ENCODE measurements around the gene KCNK13.
"Not testable (repeated sequence)": the region's sequence is repeated elsewhere in the genome, so short reads cannot be mapped to it uniquely, and the experiment has no call there.

KCNK13 gene

DNA sequence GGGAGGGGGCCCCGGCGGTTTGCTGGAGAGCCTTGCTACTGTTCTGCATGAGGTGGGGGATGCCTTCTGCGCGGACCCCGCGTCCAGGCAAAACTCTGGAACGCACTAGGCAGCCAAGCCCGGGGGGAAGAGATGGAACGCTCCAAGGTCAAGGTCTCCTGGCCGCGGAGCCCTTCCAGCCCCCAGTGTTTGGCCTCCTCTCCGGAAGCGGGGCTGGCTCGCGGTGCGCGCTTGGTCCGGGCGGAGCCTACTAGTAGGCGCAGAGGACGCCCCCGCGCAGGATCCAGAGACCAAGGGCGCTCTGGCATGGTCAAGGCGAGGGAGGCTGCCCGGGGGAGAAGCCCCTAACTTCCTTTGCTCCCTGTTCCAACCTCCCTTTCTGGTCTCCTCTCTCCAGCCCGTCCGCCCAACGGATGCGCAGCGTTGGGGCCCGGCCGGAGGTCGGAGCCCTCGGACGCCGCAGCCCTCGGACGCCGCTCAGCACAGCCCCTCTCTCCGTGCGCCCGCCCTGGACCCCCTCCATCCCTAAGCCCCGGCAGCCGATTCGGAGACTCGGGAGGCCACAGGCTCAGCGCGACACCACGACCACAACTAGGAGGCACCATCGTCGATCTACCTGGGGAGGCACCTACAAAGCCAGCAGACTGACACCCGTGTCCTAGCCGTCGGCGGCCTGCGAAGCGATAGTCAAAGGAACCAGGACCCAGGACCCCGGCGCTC is 669 bp upstream of the KCNK13 start:
- DNase-seq (ENCODE audit: low read depth), result no peak

DNA sequence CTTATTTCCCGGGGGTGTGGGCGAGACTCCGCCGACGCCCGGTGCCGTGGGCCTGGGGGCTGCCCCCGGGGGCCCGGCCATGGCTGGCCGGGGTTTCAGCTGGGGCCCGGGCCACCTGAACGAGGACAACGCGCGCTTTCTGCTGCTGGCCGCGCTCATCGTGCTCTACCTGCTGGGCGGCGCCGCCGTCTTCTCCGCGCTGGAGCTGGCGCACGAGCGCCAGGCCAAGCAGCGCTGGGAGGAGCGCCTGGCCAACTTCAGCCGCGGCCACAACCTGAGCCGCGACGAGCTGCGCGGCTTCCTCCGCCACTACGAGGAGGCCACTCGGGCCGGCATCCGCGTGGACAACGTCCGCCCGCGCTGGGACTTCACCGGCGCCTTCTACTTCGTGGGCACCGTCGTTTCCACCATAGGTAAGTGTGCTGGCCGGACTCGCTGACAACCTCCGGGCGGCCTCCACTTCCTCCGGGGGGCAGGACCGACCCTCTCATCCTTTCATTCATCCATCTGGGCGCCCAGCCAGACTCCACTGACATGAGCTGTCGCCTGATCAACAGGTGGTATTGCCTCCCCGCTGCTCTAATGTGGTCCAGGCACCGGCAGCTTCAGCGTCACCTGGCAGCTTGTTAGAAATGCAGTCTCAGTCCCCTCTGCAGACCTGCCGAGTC is 467 bp downstream of the KCNK13 start:
- no peak for DNase-seq (ENCODE audit: low read depth)

DNA sequence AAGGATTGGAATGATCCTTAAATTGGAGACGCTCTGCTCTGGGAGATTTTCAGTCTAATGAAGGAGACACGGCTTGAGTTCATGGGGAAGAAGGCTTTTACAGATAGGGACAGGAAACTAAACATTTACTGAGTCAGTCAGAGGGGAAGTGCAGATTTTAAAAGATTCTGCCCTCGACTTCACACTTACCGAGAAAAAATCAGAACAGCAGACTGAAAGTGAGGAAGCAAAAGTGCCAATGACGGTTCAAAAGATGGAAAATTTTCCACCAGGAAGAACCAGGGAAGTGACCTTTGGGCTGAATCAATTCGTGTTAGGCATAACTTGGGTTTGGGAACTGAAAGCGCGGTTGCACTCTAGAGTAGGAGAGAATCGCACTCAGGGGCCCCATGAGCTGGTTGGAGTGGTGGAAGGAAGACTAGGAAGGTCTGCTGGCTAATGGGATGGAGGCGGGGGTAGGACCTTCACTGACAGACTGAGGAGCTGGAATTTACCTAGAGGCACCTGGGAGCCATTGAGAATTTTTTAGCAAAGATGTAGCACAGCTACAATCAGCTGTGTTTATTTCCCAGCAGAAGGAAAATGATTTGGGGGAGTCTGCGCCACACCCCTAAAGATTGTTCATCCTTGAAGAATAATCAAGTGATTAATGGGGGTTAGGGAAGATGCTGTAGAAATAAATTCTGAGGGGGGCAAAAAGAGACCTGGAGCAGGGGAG is 1.2 kb downstream of the KCNK13 start:
- DNase-seq (ENCODE audit: low read depth), result no peak

DNA sequence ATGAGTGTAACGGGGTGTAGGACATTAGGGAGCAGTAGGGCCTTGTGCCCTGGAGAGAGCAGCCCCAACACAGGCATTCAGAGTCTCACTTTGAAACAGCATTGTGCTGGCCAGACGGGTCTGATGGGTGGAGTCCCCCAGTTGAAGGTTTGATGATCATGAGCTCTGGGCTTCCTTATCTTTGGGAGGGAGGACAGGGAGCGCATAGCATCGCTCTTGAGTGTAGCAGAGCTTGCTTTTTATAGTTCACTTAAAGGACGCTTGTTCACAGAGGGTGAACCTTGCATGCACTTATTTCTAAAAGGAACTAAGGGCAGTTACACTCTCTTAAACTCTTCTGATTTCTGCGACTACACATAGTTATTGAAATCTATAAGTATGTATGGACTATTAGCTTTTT is 10.6 kb downstream of the KCNK13 start:
- no peak for DNase-seq (ENCODE audit: low read depth)

DNA sequence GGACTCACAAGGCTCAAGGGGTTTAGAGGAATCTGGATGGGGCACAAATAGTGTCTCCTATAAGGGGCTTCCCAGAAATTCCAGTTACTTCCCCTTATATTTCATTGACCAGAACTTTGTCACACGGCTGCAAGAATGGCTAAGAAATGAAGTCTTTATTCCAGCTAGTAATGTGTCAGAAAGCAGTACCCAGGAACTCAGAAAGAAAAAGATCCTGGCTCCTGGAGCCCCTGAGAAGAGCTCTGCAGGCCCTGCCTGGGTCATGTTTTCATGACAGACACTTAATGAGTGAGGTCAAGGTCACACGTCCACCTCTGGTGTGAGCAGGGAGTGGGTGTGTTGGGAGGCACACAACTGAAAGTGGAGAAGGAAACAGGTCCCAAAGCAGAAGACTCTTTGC is 17.8 kb downstream of the KCNK13 start:
- no peak for DNase-seq (ENCODE audit: low read depth)

DNA sequence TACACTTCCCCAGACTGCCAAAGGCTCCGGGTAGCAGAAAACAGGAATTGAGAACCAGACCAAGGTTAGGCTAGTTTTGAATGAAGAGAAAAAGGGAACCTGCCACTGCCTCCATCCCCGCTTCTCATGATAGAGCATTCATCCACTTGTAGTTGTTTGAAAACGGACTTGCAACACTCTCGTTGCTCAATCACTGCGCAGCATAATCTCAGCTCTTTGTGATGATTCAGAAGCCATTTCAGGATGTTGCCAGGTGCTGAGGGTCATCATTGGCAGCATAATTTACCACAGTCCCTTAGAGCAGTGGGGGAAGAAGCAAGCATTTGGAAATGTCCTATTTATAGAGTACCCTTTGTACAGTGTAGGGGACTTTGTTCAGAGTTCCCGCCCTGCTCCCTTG is 25.6 kb downstream of the KCNK13 start:
- no peak for DNase-seq (ENCODE audit: low read depth)

DNA sequence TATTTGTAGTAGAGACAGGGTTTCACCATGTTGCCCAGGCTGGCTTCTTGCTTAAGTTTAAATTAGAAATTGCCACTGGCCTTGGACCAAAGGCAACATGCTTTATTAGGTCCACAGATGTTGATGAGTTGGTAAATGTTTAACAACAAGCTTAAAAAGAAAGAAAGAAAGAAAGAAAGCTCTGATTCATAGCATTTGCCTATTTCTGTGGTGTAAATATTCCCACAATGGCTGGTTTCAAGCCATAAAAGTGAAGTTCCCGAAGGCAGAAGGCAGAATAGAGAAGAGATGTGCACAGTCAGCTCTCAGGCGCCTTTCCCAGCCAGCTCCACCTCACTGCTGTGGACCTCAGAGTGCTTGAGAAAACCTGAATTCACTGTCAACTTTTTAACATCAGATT is 26.4 kb downstream of the KCNK13 start:
- no peak for DNase-seq (ENCODE audit: low read depth)

DNA sequence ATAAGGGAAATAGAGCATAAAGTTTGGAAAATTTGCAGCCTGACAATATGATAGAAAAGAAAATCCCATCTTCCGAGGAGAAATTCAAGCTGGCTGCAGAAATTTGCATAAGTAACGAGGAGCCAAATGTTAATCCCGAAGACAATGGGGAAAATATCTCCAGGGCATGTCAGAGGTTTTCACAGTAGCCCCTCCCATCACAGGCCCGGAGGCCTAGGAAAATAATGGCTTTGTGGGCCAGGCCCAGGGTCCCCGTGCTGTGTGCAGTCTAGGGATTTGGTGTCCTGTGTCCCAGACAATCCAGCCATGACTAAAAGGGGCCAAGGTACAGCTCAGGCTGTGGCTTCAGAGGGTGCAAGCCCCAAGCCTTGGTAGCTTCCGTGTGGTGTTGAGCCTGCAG is 27.7 kb downstream of the KCNK13 start:
- DNase-seq (ENCODE audit: low read depth), result not testable (repeated sequence)

DNA sequence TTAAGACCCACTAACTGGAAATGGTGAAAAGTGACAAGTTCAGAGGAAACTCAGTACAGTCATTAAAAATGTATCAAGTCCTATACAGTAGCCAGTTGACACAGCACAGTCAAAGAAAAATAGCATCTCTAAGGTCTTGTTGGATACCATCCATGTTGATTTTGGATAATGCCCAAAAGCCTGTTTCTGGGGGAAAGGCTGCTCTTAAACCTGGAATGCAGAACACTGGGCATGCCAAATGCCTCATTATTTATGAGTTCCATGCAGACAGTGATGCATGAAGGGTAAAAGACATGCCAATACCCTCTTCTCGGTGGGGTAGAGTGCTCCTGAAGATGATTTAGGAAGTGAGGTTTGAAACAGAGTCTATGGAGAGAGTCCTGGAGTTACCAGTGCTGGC is 29.6 kb downstream of the KCNK13 start:
- no peak for DNase-seq (ENCODE audit: low read depth)

DNA sequence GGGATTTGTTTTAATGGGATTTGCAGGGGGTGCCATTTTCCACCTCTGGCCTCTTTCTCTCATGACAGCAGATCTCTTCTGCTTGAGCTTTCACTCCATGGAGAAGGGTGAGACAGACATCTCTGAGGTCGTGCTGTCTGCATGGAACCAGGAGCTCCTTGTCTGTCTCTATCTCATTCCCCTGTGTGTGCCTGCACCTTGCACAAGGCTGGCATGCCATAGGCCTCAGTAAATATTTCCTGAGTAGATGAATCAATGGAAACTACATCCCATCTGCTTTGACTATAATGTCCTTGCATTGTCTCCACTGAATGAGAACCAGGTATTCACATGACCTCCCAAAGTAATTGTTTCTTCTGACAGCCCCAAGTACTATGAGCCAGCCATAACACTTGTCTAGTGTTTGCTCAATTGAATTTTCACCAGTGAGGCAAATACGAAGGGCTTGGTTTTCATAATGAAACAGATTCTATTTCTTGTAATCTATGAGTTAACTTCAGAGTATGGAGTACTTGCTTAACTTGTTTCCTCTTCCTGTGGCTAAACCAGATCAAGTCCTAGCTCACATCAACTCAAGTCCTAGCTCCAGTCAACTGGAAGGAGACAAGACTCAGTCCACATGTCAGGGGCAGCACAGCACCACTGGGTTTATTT is 32.3 kb downstream of the KCNK13 start:
- DNase-seq (ENCODE audit: low read depth), result no peak

DNA sequence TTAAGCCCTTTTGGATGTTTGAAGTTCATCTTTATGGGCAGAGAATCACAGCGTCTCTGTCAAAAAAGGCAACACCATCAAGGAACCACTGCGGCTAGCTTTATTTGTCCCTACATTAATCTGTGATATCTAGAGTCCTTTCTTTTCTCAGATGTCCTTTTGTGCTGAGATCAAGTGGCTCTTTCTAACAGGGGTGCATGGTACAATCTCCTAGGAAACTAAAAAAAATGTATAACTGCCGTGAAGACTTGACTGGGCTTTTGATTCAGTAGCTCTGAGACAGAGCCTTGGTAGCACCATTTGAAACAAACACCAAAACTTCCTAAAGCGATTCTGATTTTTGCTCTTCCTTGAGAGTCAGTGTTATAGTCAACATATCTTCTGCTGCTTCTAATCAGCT is 33.3 kb downstream of the KCNK13 start:
- no peak for DNase-seq (ENCODE audit: low read depth)

DNA sequence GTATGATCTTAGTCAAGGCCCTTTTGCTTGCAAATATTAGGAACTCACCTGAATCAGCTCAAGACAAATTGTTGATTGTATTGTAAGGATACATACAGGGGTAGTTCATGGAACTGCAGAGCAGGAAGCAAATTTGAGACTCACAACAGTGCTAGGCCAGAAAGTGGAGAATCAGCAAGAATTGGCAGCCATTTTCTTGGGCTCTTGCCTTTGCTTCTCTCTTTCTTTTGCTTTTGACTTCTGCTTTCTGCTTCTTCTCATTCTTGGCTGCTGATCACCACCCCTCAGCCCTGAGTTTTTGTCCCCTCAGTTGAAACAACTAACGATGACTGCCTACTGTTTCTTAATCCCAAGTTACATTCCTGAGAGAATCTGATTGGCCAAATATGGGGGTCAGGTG is 34.8 kb downstream of the KCNK13 start:
- DNase-seq (ENCODE audit: low read depth), result no peak

DNA sequence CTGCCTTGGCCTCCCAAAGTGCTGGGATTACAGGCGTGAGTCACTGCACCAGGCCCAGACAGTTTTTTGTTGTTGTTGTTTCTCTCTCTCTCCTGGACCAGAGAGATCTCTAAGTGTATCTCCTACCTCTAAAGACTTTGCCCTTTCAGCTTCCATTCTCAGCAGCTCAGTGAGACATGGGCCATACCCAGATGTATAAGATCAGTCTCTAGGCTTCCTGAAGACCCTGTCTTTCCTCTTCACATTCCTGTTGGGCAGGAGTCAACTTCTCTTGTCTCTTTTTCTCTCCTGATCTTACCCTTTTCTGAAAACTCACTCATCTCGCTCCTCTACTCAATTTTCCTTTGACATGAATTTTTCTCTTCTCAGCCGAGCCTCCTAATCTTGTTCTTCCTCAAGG is 42.0 kb downstream of the KCNK13 start:
- DNase-seq (ENCODE audit: low read depth), result no peak

DNA sequence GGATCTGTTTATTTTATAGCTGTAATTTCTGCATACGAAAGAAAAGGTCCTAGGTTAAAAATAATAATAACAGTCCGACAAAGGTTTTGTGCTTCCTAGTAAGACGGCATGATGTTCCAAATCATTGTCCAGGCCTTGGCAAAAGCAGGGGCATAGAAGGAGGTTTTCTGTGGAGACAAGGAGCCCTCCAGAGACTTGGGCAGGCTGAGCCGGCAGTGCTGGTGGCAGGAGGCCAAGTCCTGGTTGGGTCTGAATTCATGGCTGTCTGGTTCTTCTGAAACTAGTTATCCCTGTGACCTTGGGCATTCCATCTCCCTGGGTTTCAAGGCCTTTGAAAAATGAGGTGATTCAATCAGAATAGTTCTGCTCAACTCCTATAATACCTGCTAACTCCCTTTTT is 44.0 kb downstream of the KCNK13 start:
- no peak for DNase-seq (ENCODE audit: low read depth)

DNA sequence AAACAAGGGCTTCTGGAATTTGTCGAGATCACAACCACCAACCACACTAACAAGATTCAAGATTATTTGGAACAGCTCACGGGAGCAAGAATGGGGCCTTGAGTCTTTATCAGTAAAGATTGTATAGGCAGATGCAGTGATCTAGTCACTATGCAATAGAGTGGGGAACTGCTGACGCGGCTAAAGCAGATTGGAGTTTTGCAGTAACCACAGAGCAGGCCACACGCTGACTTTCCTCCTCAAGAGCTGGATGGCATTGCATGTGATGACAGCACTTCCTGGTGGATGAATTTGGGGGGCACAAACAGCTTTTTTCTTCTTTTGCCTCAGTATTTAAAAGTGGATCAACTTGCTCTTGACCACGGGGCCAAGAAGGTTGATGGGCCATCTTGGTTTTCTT is 46.0 kb downstream of the KCNK13 start:
- DNase-seq (ENCODE audit: low read depth), result no peak

DNA sequence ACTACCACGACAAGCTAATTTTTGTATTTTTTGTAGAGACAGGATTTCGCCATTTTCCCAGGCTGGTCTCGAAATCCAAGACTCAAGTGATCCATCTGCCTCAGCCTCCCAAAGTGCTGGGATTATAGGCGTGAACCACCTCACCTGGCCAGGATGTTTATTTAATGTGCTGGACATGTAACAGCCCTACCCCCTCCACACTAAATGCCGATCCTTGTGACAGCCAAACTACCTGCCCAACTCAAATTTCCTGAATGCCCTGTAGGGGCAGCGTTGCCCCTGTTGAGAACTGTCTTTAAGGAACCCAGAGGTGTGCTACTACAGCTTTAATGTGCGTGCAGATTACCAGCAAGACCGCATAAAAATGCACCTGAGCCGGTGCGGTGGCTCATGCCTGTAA is 48.1 kb downstream of the KCNK13 start:
- no peak for DNase-seq (ENCODE audit: low read depth)

DNA sequence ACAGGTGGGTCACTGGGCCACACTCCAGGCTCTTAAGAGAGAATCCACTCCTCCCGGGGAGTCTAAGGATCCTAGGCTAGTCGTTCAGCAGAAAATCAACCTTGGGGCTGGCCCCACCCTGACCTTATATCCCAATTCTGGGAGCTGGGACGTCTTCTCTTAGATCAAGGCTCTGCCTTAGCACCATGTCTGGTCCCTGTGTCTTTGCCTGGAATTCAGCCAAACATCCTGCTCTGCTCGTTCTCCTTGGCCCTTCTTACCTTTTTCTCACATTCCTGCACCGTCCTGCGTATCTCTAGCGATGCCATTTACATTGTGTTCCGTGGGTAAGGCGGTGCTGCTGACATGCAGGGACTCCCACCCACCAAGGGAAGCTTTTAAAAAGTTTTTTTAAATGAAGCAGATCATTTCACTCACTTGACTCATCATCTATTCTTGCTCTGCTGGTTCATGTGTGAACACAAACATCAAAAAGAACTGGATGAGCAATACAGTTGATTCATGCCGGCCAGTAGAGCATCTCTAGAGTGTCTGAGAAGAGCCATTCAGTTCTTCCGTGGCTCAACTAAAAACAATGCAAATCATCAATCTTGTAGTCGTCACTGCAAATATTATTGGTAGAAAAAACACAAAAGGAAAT is 50.2 kb downstream of the KCNK13 start:
- no peak for DNase-seq (ENCODE audit: low read depth)

DNA sequence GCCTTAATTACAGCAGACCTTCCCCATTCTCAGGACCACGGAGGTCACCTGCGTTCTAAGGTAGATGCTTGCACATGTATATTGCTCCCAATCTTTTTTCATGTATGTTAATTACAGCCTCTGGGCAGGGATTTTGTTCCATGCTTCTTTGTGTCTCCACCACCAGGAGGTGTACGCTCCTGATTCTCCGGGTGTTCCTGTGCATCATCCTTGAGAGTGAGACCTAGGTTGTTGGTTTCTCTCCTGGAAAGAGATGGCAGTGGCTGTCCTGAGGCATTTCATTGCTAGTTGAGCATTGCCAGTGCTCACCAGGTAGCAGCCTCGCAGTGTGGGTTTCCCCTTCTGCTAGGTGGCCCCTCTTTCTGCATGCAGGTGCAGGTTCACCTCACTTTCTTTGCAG is 52.8 kb downstream of the KCNK13 start:
- no peak for DNase-seq (ENCODE audit: low read depth)

DNA sequence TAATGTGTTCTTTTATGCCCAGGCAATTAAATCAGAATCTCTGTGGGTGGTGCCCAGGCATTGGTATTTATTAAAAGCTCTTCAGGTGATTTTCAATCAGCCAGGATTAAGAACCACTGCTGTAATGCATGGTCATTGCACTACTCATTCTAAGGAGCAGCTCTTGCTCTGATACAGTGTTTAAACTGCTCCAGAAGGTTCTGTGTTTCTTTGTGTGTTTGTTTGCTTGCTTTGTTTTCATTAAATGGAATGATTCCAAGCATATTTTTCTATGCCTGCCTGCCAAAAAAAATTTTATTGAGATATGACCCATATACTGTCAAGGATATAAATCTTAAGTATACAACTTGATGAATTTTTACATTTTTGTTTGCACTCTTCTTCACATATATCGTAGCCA is 54.0 kb downstream of the KCNK13 start:
- no peak for DNase-seq (ENCODE audit: low read depth)

DNA sequence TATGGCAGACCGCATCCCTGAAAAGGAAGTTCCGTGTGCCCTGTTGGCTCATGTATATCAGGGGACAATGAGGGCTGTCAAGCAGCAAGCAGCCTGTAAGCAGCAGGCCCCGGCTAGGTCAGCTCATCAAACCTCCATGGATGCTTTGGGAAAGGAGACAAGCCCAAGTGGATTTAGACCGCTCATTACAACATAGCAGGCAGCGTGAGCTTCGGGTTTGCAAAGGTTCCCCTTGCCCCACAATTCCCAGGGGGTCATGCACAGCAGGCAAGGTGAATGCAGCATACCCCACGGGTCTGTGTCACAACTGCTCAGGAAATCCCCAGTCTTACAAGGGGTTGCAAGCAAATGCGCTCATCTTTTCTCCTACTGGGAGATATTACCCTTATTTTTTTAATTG is 54.6 kb downstream of the KCNK13 start:
- no peak for DNase-seq (ENCODE audit: low read depth)

DNA sequence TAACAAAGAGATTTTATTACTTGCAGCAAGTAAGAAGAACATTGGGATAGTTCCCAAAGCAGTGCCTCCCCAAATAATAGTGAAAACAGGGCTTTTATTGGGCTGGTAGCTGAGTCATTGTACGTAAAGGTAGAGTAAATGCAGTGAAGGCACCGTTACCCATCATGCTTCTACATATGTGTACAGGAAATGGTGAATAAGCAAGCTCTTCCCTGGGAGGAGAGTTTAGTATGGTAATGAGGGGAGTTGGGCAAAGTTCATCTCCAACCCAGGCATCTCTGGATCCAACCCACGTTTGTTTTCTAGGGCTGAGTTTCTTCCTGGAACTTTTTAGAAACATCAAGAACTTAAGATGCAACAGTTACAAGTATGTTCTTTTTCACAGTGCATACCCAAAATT is 56.2 kb downstream of the KCNK13 start:
- DNase-seq (ENCODE audit: low read depth), result no peak

DNA sequence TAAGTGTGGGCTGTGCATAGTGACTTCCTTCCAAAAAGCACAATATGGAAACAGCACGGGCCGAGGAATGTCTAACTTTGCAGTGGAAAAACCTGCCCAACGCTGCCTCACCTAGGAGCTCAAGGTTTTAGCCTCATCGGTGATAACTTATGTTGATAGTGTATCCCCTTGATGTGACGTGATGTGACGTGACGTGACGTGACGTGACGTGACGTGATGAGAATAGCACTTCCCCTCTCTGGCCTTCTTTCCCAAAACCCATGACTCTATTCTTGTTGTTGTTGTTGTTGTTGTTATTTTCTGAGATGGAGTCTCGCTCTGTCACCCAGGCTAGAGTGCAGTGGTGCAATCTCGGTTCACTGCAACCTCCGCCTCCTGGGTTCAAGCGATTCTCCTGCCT is 64.5 kb downstream of the KCNK13 start:
- DNase-seq (ENCODE audit: low read depth), result no peak

Data from stimulated activated CD8-positive, alpha-beta memory T cell treated with anti-CD3 and anti-CD28 coated beads, Interleukin-4, amount 100 ng/mL, for 24 hours (primary cell).